HG03378 (cell line): ENCODE data around the gene LIPJ.

Experiments used
- ATAC-seq: cut with Tn5 transposase; IDR thresholded peaks from one replicate; pipeline ENCODE4 v1.9.1; 2021; ENCODE audit warnings: mild to moderate bottlenecking, moderate library complexity; ENCODE audit not compliant: unreplicated experiment

The LIPJ gene

DNA sequence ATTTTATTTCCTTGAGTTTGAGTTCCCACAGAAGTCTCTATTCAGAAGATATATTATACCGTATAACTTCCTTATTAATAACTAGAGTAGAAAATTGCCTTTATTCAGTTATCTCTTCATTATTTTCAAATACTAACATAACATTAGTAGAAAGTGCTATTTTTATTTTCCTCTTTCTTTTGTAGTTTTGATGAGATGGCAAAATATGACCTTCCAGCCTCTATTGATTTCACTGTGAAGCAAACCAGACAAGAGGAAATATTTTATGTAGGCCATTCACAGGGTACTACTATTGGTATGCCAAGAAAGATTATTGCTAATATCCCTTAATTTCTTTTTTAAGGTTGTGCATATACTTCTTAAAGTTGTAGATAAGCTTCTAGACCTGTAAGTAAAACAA lies 7.9 kb downstream of the LIPJ start:
- no peak for ATAC-seq

DNA sequence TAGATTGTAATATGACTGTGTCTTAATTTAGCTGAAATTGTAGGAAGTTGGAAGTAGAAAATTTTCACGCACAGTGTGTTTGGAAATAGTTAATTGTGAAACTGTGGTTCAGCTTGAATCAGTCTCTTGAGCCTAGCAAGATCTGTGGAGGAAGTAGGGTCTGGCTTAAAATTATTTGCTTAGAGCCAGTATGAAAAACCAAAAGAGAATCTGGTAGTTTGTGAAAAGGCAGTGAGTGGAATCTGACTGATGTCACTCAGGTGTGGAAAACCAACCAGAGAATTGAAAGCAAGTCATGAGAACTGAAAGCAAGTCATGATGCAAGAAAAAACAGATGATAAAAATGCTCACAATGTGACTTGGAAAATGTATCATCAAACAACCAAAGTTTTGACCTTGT lies 11.5 kb downstream of the LIPJ start:
- ATAC-seq = peak; percentile 77

DNA sequence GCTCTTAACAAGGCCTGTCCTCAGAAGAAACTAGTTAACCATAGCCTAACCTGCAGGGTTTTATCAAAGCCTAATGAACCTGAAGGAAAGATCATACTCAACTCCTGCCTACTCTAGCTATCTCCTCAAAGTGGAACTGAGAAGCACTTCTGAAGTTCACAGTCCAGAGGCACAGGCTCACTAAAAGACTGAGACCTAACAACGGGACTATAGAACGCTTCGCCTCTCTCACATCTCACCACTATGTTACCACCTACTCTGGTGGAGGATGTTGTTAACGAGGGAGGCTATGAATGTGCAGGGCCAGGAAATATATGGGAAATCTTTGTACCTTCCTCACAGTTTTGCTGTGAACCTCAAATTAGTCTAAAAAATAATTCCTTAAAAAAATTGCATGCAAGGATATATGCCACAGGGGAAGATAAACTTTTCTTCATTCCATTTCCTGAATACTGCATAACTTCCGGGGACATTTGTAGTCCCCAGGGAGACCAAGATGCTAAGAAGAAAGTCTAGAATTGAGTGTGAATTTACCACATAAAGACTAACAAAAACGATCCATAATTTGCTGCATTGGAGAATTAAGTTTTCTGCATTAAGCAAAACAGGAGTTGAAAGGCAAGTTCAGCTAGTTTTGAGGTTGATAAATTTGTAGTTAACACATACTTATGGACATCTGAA lies 21.6 kb downstream of the LIPJ start:
- no peak for ATAC-seq

DNA sequence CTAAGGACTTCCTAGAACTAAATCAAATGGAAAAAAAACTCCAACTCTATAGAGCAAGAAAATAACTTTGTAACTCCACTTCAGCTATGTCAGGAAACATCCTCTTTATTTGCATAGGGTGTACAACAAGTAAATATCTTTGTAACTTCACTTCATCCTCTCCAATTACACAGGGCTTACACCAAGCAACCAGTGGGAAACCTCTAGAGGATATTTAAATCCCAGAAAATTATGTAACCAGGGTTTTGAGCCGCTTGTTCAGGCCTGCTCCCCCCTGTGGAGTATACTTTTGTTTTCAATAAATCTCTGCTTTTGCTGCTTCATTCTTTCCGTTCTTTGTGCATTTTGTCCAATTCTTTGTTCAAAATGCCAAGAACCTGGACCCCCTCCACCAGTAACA lies 22.2 kb downstream of the LIPJ start:
- no peak for ATAC-seq

DNA sequence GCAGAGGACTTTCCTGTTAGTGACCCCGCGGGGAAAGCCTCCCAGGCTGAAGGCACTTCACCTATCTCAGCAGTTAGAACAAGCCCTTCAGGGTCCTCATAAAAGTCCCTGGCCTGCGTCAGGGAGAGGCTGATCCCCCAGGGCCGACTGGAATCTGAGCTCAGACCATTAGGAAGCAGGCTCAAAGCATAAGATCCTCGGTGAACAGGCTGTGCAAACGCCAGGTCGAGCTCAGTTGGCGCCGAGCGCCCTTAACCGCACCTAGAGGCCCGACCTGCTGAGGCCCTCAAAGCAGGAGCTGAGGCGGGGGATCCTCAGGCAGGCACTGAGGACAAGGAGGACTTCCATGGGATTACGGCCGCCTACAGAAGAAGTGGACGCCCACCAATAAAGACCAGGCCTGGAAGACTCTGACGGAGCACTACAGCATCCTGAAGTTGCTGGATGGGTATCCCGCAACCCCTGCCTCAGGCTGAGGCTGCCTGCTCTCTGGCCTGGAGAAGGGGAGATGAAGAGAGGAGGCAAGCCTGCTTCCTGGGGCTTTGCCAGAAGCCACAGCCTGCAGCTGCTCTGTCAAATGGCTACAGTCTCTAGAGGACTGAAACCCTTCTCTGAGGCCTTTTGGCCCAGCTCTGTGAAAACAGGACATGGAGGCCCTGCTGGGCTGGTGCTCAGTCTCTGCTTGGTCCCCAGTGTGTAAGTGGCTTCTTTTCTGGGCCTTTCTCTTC lies 29.9 kb downstream of the LIPJ start:
- ATAC-seq = no peak

DNA sequence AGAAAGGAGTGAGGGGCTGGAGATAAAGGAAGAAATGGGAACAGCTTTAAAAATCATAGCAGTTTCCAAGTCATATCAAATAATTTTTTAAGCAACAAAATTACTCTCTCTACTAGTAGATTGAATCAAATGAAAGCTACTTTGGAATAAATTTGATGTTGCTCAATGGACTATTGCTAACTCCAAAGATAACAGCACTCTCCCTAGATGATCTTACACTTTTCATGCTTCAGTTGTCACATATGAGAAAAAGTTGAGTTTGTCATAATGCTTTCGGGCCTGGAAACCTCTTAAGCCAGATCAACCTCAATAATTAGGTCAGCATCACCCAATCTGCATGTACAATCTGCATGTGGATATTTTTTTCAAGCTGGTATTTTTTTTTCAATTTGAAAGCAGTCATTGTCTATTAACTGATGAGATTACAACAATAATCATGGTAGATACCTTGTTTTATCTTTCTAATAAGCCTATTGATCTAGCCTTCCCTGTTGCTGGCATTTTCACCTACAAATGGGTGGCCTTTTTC lies 31.3 kb downstream of the LIPJ start:
- no peak for ATAC-seq

DNA sequence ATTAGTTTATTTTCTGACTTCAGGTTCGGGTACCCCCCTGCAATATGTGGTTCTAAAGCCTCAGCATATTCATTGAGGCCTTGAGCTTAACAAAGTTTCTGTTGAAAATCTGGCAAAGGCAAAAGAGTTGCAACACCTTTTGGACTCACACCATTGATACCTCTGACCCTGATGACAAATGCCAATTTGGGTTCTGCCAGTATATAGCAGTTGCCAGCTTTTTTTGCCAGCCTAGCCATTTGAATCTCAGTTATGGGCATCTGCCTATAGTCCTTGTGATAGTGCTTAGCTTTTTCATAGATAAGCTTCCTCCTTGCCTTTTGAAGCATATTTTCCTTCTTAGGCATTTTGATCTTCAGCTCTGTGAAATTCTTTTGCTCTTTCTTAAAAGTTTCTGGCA lies 31.9 kb downstream of the LIPJ start:
- no peak for ATAC-seq

DNA sequence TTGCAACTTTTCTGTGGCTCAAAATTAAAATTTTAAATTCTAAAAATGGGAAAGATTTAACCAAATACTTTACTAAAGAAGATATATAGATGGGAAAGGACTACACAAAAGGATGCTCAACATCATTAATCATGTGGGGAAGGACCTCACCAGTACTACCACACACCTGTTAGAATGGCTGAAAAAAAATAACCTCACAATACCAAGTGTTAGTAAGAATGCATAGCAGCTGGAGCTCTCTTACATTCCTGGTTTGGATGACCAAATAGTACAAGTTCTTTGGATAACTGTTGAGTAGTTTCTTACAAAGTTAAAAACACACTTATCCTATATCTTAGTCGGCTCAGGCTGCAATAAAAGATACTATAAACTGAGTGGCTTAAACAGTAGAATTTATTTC lies 33.9 kb downstream of the LIPJ start:
- ATAC-seq = no peak

DNA sequence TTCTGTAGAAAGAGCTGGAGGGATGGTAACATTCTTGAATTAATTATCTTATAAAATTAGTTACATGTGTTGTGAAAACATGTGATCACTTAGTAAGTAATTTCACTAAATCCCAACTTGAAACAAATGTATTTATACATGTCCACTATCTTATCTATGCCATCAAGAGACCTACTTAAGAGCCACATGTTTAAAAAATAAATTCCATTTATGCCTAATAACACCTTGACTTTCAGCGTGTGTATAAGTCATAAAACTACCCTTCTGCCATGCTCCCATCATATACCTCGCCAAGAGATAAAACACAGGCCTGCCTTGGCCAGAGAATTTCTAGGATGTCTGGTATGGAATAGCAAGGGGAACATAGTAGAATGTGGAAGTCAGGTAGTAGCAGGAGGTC lies 37.3 kb downstream of the LIPJ start:
- no peak for ATAC-seq

DNA sequence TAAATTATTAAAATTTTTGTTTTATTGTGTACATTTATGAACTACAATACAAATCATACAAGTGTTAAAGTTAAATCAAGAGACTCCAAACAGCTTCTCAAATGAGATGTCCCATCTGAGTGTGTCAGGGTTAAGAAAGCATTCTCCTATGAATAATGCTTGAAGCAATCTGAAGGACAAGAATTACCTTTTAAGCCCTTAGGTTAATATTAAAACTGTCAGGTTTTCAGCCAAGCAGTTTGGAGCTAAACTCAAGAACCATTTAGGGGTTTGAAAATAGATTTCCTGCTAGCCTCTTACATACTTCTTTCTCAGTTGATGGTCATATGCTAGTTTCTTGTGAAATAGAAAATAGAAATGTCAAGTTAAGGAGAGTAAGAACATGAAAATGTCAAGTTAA lies 38.3 kb downstream of the LIPJ start:
- ATAC-seq = no peak

DNA sequence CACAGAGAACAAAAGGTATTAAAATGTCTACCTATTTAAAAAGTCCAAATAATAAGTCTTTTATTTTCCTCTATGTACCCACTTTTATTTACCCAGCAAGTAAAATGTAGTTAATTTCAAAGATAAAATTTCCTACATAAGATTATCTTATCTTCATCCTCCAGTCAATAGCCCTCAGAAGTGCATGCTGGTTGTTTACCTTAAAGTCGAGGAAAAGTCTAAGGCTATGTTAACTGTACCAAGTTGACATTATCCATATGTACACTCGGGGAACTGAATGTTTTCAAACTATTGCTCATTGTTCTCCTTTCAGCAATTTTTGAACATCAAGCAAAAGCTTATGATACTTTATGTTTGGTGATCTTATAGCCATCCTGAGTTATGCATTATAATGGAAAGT lies 53.6 kb downstream of the LIPJ start:
- ATAC-seq = no peak

DNA sequence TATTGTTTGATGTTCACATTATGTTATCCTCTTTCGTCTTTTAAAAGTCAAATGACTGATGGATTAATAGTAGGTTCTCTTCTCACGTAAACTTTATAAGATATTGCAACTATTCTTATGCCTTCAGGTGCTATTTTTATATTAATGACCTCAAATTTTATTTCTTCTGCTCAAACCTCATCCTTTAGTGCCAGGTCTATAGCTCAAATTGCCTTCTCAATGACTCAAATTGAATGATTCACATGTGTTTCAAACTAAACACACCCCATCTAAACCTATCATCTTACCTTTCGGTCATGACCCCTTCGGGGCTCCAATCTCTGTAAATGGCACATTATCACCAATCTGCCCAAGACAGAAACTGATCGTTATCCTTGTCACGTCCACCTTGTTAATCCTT lies 55.6 kb downstream of the LIPJ start:
- no peak for ATAC-seq

DNA sequence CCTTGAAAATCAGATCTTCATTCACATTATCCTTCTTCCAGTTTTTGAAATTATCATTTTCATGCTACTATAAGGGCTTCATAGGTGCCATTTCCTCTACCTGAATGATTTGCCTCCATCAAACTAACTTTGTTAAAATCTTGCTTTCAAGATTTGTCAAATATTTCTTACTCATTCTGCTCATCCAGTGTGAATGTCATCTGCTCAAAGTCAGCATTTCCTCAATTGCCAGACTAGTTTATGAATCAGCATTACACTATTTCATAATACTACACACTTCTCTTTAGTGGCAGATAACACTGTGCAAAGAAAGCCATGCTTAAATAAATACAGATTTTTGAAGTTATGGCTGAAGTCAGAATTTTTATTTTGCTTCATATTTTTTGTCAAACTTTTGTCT lies 56.4 kb downstream of the LIPJ start:
- ATAC-seq = no peak

DNA sequence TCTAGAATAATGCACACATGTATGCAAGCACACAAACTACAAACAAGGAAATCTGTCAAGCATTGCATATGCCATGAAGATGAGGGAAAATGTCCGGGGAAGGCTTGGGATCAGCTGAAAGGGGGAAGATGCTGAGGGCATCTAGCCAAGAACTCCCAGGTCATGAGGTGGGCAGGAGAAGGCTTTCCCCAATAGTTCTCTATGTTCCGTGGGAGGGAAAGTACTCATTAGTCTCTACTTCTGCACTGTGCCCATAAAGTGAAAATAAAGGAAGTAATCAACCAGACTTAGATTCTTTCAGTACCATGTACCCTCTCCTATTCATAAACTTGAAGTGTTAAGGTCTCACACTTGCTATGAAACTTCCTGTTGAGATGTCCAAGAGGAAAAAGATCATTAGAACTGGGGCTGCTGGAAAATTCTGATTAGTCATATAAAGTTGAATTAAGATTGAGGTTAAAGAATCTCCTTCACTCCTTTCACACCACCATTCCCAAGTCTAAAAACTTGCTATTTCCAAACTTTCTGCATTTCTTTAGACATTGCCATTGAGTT lies 60.6 kb downstream of the LIPJ start:
- no peak for ATAC-seq

DNA sequence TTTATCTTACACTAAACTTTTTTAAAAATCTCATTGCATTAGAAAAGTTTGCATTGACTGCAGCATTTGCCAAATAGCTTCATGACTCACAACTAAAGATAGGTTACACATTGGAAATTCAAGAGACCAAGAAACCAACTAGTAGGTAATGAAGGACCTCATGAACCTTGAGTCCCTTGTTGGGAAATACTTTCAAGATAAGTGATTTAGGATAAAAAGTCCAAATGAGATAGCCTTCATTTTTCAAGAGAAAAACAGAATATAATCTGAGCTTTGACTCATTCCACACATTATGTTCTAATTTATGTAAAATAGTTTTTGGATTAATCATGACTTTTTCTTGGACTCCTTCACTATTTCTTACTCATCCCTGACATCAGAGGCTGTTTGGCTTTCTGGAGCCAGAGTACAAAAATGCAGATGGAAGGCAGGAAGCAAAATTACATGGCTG lies 64.6 kb downstream of the LIPJ start:
- no peak for ATAC-seq

DNA sequence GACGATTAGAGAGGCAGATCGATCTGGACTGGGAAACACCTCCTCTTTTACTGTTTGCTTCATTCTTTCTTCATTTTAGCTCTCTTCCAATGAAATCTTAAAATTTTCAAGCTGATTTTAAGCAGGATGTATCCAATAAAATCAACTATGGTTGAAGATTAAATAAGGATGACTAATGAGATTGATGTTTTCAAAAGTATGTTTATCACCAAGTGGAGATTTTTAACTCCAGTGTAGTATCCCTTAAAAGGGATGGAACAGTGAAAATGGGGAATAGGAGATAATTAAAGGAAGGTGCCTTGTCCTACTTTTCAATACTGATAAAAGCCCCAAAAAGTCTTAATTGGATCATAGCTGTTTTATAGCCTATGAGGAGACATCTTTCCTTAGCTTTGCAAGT lies 66.1 kb downstream of the LIPJ start:
- no peak for ATAC-seq
